HepG2 (cell line): Measurements from ENCODE around the gene RFX2. TPM values are rescaled to one million over a fixed set of nuclear protein-coding genes. Genes with fewer than 3 reads are reported as not detected.

Experiments
- BATF2 ChIP-seq: sonication (generic); formaldehyde crosslinking; IDR thresholded peaks from 2 replicates; pipeline ENCODE4 v1.8.0; 2022; ENCODE audit warnings: mild to moderate bottlenecking, missing genetic modification reagents, moderate library complexity
- CREM ChIP-seq, 2 experiments: sonication (generic) in 1 of 2; formaldehyde crosslinking in 1 of 2; IDR thresholded peaks; 2 replicates each; pipeline versions ENCODE4 v1.4.0 to v1.6.1; 2016 to 2020; ENCODE audit warnings: antibody characterized with exemption in 1 of 2, mild to moderate bottlenecking in 1 of 2, missing genetic modification reagents in 1 of 2
- DNMT1 ChIP-seq: sonication (generic); formaldehyde crosslinking; IDR thresholded peaks from 2 replicates; pipeline ENCODE4 v1.5.1; 2020; ENCODE audit warnings: mild to moderate bottlenecking, missing genetic modification reagents
- DR1 ChIP-seq: sonication (generic); formaldehyde crosslinking; IDR thresholded peaks from 2 replicates; pipeline ENCODE4 v1.8.0; 2021; ENCODE audit warnings: mild to moderate bottlenecking, missing genetic modification reagents, inconsistent platforms
- FLYWCH1 ChIP-seq: sonication (generic); formaldehyde crosslinking; IDR thresholded peaks from 2 replicates; pipeline ENCODE4 v1.8.1; 2023; ENCODE audit warnings: mild to moderate bottlenecking, missing genetic modification reagents
- GPN1 ChIP-seq: sonication (generic); formaldehyde crosslinking; IDR thresholded peaks from 2 replicates; pipeline ENCODE4 v1.5.1; 2020; ENCODE audit warnings: missing genetic modification reagents, borderline replicate concordance
- KDM4B ChIP-seq: sonication (generic); formaldehyde crosslinking; IDR thresholded peaks from 2 replicates; pipeline ENCODE4 v1.4.0; 2020; ENCODE audit warnings: missing genetic modification reagents
- MAZ ChIP-seq, 2 experiments: sonication (generic) in 1 of 2; formaldehyde crosslinking in 1 of 2; IDR thresholded peaks; 2 replicates each; pipeline versions ENCODE4 v1.5.0 to v1.6.1; 2012 to 2020; ENCODE audit warnings: low read depth in 2 of 2, mild to moderate bottlenecking in 2 of 2, borderline replicate concordance in 1 of 2, improper control_type of control experiment in 1 of 2, low read length in 1 of 2, missing genetic modification reagents in 1 of 2, moderate library complexity in 1 of 2
- NFE2 ChIP-seq: sonication (generic); formaldehyde crosslinking; IDR thresholded peaks from 2 replicates; pipeline ENCODE4 v1.4.0; 2020; ENCODE audit warnings: missing genetic modification reagents
- NR2F1 ChIP-seq, 2 experiments: fragments of 450-650 bp in 1 of 2; formaldehyde crosslinking in 1 of 2; IDR thresholded peaks; 2 replicates each; pipeline versions ENCODE4 v1.5.0 to v1.6.1; 2016 to 2020; ENCODE audit warnings: mild to moderate bottlenecking in 1 of 2, missing compliant biosample characterization in 1 of 2, missing genetic modification reagents in 1 of 2, moderate library complexity in 1 of 2
- NR2F6 ChIP-seq, 2 experiments: IDR thresholded peaks; 2 replicates each; pipeline ENCODE4 v1.6.1; 2016; ENCODE audit warnings: antibody characterized with exemption in 1 of 2, mild to moderate bottlenecking in 1 of 2
- POLR2G ChIP-seq: fragments of 200-400 bp; formaldehyde crosslinking; IDR thresholded peaks from 2 replicates; pipeline ENCODE4 v1.6.1; 2018; ENCODE audit warnings: mild to moderate bottlenecking, low read depth, low read length, moderate library complexity
- RFX1 ChIP-seq: fragments of 450-650 bp; IDR thresholded peaks from 2 replicates; pipeline ENCODE4 v1.6.1; 2017
- SMARCC2 ChIP-seq: fragments of 450-650 bp; IDR thresholded peaks from 2 replicates; pipeline ENCODE4 v1.6.1; 2017; ENCODE audit warnings: antibody characterized with exemption, mild to moderate bottlenecking
- SMYD3 ChIP-seq: sonication (generic); formaldehyde crosslinking; IDR thresholded peaks from 2 replicates; pipeline ENCODE4 v1.8.1; 2023; ENCODE audit warnings: mild to moderate bottlenecking, missing genetic modification reagents
- ZBTB38 ChIP-seq: sonication (generic); formaldehyde crosslinking; IDR thresholded peaks from 2 replicates; pipeline ENCODE4 v1.5.1; 2020; ENCODE audit warnings: mild to moderate bottlenecking, missing genetic modification reagents
- ZMYM4 ChIP-seq: sonication (generic); formaldehyde crosslinking; IDR thresholded peaks from 2 replicates; pipeline ENCODE4 v1.8.1; 2023; ENCODE audit warnings: mild to moderate bottlenecking, missing genetic modification reagents
- ZNF138 ChIP-seq: sonication (generic); formaldehyde crosslinking; IDR thresholded peaks from 2 replicates; pipeline ENCODE4 v1.5.0; 2020; ENCODE audit warnings: mild to moderate bottlenecking, low read depth, missing genetic modification reagents
- ZNF225 ChIP-seq: sonication (generic); formaldehyde crosslinking; IDR thresholded peaks from 2 replicates; pipeline ENCODE4 v1.4.0; 2020; ENCODE audit warnings: mild to moderate bottlenecking, missing genetic modification reagents
- ZNF264 ChIP-seq: sonication (generic); formaldehyde crosslinking; IDR thresholded peaks from 2 replicates; pipeline ENCODE4 v1.4.0; 2020; ENCODE audit warnings: missing genetic modification reagents
- ZNF30 ChIP-seq: sonication (generic); formaldehyde crosslinking; IDR thresholded peaks from 2 replicates; pipeline ENCODE4 v1.5.0; 2020; ENCODE audit warnings: mild to moderate bottlenecking, missing genetic modification reagents
- ZNF34 ChIP-seq: sonication (generic); formaldehyde crosslinking; IDR thresholded peaks from 2 replicates; pipeline ENCODE4 v1.4.0; 2020; ENCODE audit warnings: mild to moderate bottlenecking, missing genetic modification reagents, borderline replicate concordance
- ZNF547 ChIP-seq: sonication (generic); formaldehyde crosslinking; IDR thresholded peaks from 2 replicates; pipeline ENCODE4 v1.5.1; 2020; ENCODE audit warnings: mild to moderate bottlenecking, missing genetic modification reagents
- ZNF562 ChIP-seq: sonication (generic); formaldehyde crosslinking; IDR thresholded peaks from 2 replicates; pipeline ENCODE4 v1.8.0; 2022; ENCODE audit warnings: missing genetic modification reagents, borderline replicate concordance
- ZNF737 ChIP-seq: sonication (generic); formaldehyde crosslinking; IDR thresholded peaks from 2 replicates; pipeline ENCODE4 v1.5.0; 2020; ENCODE audit warnings: missing genetic modification reagents, mild to moderate bottlenecking, borderline replicate concordance
- ZNF761 ChIP-seq: sonication (generic); formaldehyde crosslinking; conservative IDR thresholded peaks from 2 replicates; pipeline ENCODE4 v1.4.0; 2020; ENCODE audit warnings: mild to moderate bottlenecking, missing genetic modification reagents
- ZNF790 ChIP-seq: sonication (generic); formaldehyde crosslinking; IDR thresholded peaks from 2 replicates; pipeline ENCODE4 v1.8.0; 2022; ENCODE audit warnings: missing genetic modification reagents, mild to moderate bottlenecking, borderline replicate concordance
- polyA plus RNA-seq, 8 experiments: library from polyadenylated mRNA; depleted of rRNA in 3 of 8; stranded (reverse) in 7 of 8; unstranded in 1 of 8; fragments of >200 nt; fragmentation: Illumina TruSeq in 4 of 8; extraction: Trizol in 4 of 8; gene quantifications; 2 replicates each; pipeline versions ENCODE4 v1.2.1 to v1.2.3, GENCODE V29; 2011 to 2016; ENCODE audit warnings: low read depth in 4 of 8, missing spikeins in 1 of 8, mixed read lengths in 1 of 8; ENCODE audit not compliant: insufficient read depth in 1 of 8
- total RNA-seq, 5 experiments: library from RNA; depleted of rRNA; stranded (reverse); fragments of >200 nt; fragmentation: Illumina TruSeq; extraction: Trizol; gene quantifications; 2 replicates each; pipeline ENCODE4 v1.2.3, GENCODE V29; 2016; ENCODE audit warnings: low read depth in 1 of 5
- TF ChIP-seq, protein P1 (sequence below): sonication (generic); formaldehyde crosslinking; IDR thresholded peaks from 2 replicates; pipeline ENCODE4 v1.4.0; 2020; ENCODE audit warnings: low read depth, missing genetic modification reagents

The RFX2 gene
- total and polyA plus RNA-seq, 2 of the 13 experiments (the other 11 are each of a cell fraction or from before 2014, with no cell fraction given), result 2.8 to 3.3 TPM

- TF ChIP-seq KDM4B (CRISPR knock-in tag) (no peak), ZNF790 (CRISPR knock-in tag) (no peak), FLYWCH1 (no peak), ZNF737 (CRISPR knock-in tag) (no peak), ZNF30 (CRISPR knock-in tag) (no peak), ZNF34 (no peak), ZNF264 (no peak), NFE2 (CRISPR knock-in tag) (no peak), ZBTB38 (CRISPR knock-in tag) (no peak), SMARCC2 (no peak), ZNF562 (CRISPR knock-in tag) (no peak), ZMYM4 (CRISPR knock-in tag) (peak; percentile 66), SMYD3 (CRISPR knock-in tag) (no peak), POLR2G (peak; percentile 47; the same call in 1 of the 2 replicates), BATF2 (CRISPR knock-in tag) (no peak), NR2F6 (IDR thresholded peaks at IDR 0.05) (no peak), NR2F6 (CRISPR knock-in tag; IDR thresholded peaks at IDR 0.05) (no peak), CREM (IDR thresholded peaks at IDR 0.05) (no peak), CREM (CRISPR knock-in tag; IDR thresholded peaks at IDR 0.05) (no peak), RFX1 (peak; percentile 98), ZNF761 (CRISPR knock-in tag) (no peak), DNMT1 (CRISPR knock-in tag) (no peak), ZNF138 (CRISPR knock-in tag) (no peak), ZNF225 (CRISPR knock-in tag) (no peak), MAZ (IDR thresholded peaks at IDR 0.05; ENCODE audit: borderline replicate concordance, low read depth, low read length) (peak; percentile 96), MAZ (CRISPR knock-in tag; IDR thresholded peaks at IDR 0.05; ENCODE audit: low read depth) (0 out of 2 replicates have a peak, but pooled peaks have one; percentile 28), DR1 (CRISPR knock-in tag) (peak; percentile 92), GPN1 (CRISPR knock-in tag) (no peak), NR2F1 (CRISPR knock-in tag; IDR thresholded peaks at IDR 0.05) (no peak), ZNF547 (no peak)
- TF ChIP-seq, protein P1, sequence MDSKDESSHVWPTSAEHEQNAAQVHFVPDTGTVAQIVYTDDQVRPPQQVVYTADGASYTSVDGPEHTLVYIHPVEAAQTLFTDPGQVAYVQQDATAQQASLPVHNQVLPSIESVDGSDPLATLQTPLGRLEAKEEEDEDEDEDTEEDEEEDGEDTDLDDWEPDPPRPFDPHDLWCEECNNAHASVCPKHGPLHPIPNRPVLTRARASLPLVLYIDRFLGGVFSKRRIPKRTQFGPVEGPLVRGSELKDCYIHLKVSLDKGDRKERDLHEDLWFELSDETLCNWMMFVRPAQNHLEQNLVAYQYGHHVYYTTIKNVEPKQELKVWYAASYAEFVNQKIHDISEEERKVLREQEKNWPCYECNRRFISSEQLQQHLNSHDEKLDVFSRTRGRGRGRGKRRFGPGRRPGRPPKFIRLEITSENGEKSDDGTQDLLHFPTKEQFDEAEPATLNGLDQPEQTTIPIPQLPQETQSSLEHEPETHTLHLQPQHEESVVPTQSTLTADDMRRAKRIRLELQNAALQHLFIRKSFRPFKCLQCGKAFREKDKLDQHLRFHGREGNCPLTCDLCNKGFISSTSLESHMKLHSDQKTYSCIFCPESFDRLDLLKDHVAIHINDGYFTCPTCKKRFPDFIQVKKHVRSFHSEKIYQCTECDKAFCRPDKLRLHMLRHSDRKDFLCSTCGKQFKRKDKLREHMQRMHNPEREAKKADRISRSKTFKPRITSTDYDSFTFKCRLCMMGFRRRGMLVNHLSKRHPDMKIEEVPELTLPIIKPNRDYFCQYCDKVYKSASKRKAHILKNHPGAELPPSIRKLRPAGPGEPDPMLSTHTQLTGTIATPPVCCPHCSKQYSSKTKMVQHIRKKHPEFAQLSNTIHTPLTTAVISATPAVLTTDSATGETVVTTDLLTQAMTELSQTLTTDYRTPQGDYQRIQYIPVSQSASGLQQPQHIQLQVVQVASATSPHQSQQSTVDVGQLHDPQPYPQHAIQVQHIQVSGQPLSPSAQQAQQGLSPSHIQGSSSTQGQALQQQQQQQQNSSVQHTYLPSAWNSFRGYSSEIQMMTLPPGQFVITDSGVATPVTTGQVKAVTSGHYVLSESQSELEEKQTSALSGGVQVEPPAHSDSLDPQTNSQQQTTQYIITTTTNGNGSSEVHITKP (CRISPR knock-in tag), result no peak
Observed at GRCh38 chr19:6110360-6110977, at the start of gene RFX2 (continued).
